ENCODE measurements around the gene CLDN16.

The CLDN16 gene

GRCh38 chr3:190381441-190381840, 6.5 kb upstream of the CLDN16 start:
- DNase-seq = no peak

- DNase-seq = no peak
These were observed 5.9 kb upstream of the CLDN16 start for GRCh38 chr3:190382082-190382481.

GRCh38 chr3:190384309-190384756, 3.6 kb upstream of the CLDN16 start:
- peak; percentile 57 for DNase-seq

- no peak for DNase-seq
These were observed 2.0 kb upstream of the CLDN16 start for GRCh38 chr3:190385731-190386688.

- no peak for DNase-seq
These were observed 740 bp downstream of the CLDN16 start for GRCh38 chr3:190388703-190389102.

GRCh38 chr3:190396001-190396400, 8.0 kb downstream of the CLDN16 start:
- no peak for DNase-seq

- DNase-seq = no peak
These were observed 9.9 kb downstream of the CLDN16 start for GRCh38 chr3:190397889-190398288.

GRCh38 chr3:190399677-190400076, 11.7 kb downstream of the CLDN16 start:
- DNase-seq = no peak

GRCh38 chr3:190401963-190402362, 14.0 kb downstream of the CLDN16 start:
- no peak for DNase-seq

GRCh38 chr3:190404715-190405114, 16.8 kb downstream of the CLDN16 start:
- no peak for DNase-seq

- DNase-seq = no peak
These were observed 26.3 kb downstream of the CLDN16 start for GRCh38 chr3:190414297-190414696.

- DNase-seq = no peak
These were observed 36.1 kb downstream of the CLDN16 start for GRCh38 chr3:190424108-190424477.

GRCh38 chr3:190424478-190425439, 36.8 kb downstream of the CLDN16 start:
- peak; percentile 63 for DNase-seq

- no peak for DNase-seq
These were observed 37.9 kb downstream of the CLDN16 start for GRCh38 chr3:190425833-190426232.

- DNase-seq = no peak
These were observed 39.0 kb downstream of the CLDN16 start for GRCh38 chr3:190426806-190427507.

GRCh38 chr3:190429681-190430080, 41.7 kb downstream of the CLDN16 start:
- no peak for DNase-seq

- DNase-seq = no peak
These were observed 42.9 kb downstream of the CLDN16 start for GRCh38 chr3:190430906-190431305.

- DNase-seq = no peak
These were observed 44.3 kb downstream of the CLDN16 start for GRCh38 chr3:190432216-190432615.

- no peak for DNase-seq
These were observed 45.7 kb downstream of the CLDN16 start for GRCh38 chr3:190433626-190434025.

- no peak for DNase-seq
These were observed 47.7 kb downstream of the CLDN16 start for GRCh38 chr3:190435618-190436017.

GRCh38 chr3:190436331-190436730, 48.4 kb downstream of the CLDN16 start:
- no peak for DNase-seq

GRCh38 chr3:190442240-190442639, 54.3 kb downstream of the CLDN16 start:
- no peak for DNase-seq

- DNase-seq = no peak
These were observed 55.3 kb downstream of the CLDN16 start for GRCh38 chr3:190443257-190443656.
